Right lobe of liver (tissue), 6 donors: ENCODE data around the gene ST8SIA6. TPM values are rescaled to one million over a fixed set of nuclear protein-coding genes. Genes with fewer than 3 reads are reported as not detected.

ENCODE experiments used
- ATAC-seq, 4 donors: fragments of 200-7000 bp; cut with Tn5 transposase; one replicate each; pipeline ENCODE4 v1.9.1; 2020; ENCODE audit warnings: mild to moderate bottlenecking in 4 of 4, moderate library complexity in 4 of 4
- DNase-seq, 3 donors: peaks; one replicate each; pipeline ENCODE4 v3.0.0-alpha.2; 2020
- H3K27ac ChIP-seq, 3 donors: fragments of 200-600 bp; one replicate each; pipeline ENCODE4 v1.8.0; 2022
- H3K27me3 ChIP-seq, 2 donors: fragments of 200-600 bp; one replicate each; pipeline ENCODE4 v1.8.0; 2022
- H3K36me3 ChIP-seq, 4 donors: fragments of 200-600 bp; sonication (generic) in 1 of 4; one replicate each; pipeline versions ENCODE4 v1.5.1 to v1.8.0; 2017 to 2022; ENCODE audit warnings: control low read depth in 1 of 4
- H3K4me1 ChIP-seq, 4 donors: fragments of 200-600 bp; sonication (generic) in 1 of 4; one replicate each; pipeline versions ENCODE4 v1.5.1 to v1.8.0; 2017 to 2022; ENCODE audit warnings: control low read depth in 1 of 4
- H3K4me3 ChIP-seq, 3 donors: fragments of 200-600 bp; one replicate each; pipeline ENCODE4 v1.8.0; 2022
- H3K9me3 ChIP-seq, 4 donors: fragments of 200-600 bp; sonication (generic) in 1 of 4; one replicate each; pipeline versions ENCODE4 v1.5.1 to v1.8.0; 2017 to 2022; ENCODE audit warnings: control low read depth in 1 of 4
- CTCF ChIP-seq, 4 donors: fragments of 200-600 bp in 3 of 4; fragments of 450-650 bp in 1 of 4; IDR thresholded peaks; one replicate each; pipeline versions ENCODE4 v1.5.1 to v1.8.0; 2016 to 2022; ENCODE audit warnings: antibody characterized with exemption in 4 of 4, mild to moderate bottlenecking in 2 of 4
- POLR2A ChIP-seq: fragments of 450-650 bp; IDR thresholded peaks from one replicate; pipeline ENCODE4 v1.6.1; 2017; ENCODE audit warnings: antibody characterized with exemption, mild to moderate bottlenecking
- WGBS: methylation state at CpG from one replicate; pipeline ENCODE4 v1.1.6; 2018; ENCODE audit warnings: low coverage, low lambda C conversion rate; ENCODE audit not compliant: insufficient coverage; ENCODE audit errors: missing lambda C conversion rate; 5-methylcytosine and 5-hydroxymethylcytosine counted together
- intact Hi-C, 2 donors: fragments of 100-400 bp; cut with DNase I; formaldehyde crosslinking; loops; one replicate each; pipeline versions ENCODE4 v1.11.2 to v1.14.1; 2022
- total RNA-seq, 6 experiments: library from RNA; depleted of rRNA in 2 of 6; stranded (reverse); fragments of >200 nt in 2 of 6; fragmentation: NEBNext Ultra II Directional in 3 of 6; extraction: Animal tissue kit (Norgen Biotek cat#: 25700) in 3 of 6; gene quantifications; one replicate each; pipeline versions ENCODE4 v1.1.0 to v1.2.4, GENCODE V29; 2016 to 2023
- donor health status: DM: no; HTN: yes; CAD: no.
- donor health status: DM: no; HTN: no; CAD: no.
- donor health status: DM: no; HTN: no; CAD: no.
- donor health status: DM: no; HTN: yes; CAD: no.
- donor health status: DM: no; HTN: yes; CAD: no.

Gene ST8SIA6
- total RNA-seq, 6 experiments from 2014 or later = 0.39 to 2.2 (median 1.4) TPM

- intact Hi-C loops = no loop called here
- H3K27ac ChIP-seq = no peak overlapping the region
- H3K27me3 ChIP-seq = no peaks in the 10 kb centered on the region
- DNase-seq (no peak), ATAC-seq (no peak)
- 38% methylated on average over 2 of the region's 2 CpGs for WGBS
- TF ChIP-seq POLR2A (no peak), CTCF (IDR thresholded peaks at IDR 0.05) (no peak)
- no peaks in the 10 kb centered on the region for H3K4me1 ChIP-seq
- no peak overlapping the region for H3K4me3 ChIP-seq
- no peaks in the 10 kb centered on the region for H3K36me3 ChIP-seq
- H3K9me3 ChIP-seq = no peaks in the 10 kb centered on the region
Observed at GRCh38 chr10:17412323-17412722, 42.1 kb downstream of the ST8SIA6 start.

GRCh38 chr10:17410907-17411306 lies 43.5 kb downstream of the ST8SIA6 start:
- H3K4me1 ChIP-seq = no peaks in the 10 kb centered on the region
- intact Hi-C loops = no loop called here
- H3K27me3 ChIP-seq = no peaks in the 10 kb centered on the region
- no peak for TF ChIP-seq CTCF (IDR thresholded peaks at IDR 0.05)
- TF ChIP-seq POLR2A = no peak
- H3K4me3 ChIP-seq = no peak overlapping the region
- no peak for DNase-seq
- H3K9me3 ChIP-seq = no peaks in the 10 kb centered on the region
- WGBS = 57% methylated on average over 3 of the region's 5 CpGs
- no peak overlapping the region for H3K27ac ChIP-seq
- no peaks in the 10 kb centered on the region for H3K36me3 ChIP-seq
- no peak for ATAC-seq

- H3K4me1 ChIP-seq = no peaks in the 10 kb centered on the region
- no peaks in the 10 kb centered on the region for H3K9me3 ChIP-seq
- TF ChIP-seq POLR2A = no peak
- peak in 2 of 4 donors; percentile 24 to 31 for TF ChIP-seq CTCF (IDR thresholded peaks at IDR 0.05)
- ATAC-seq (no peak), DNase-seq (no peak)
- no peaks in the 10 kb centered on the region for H3K27me3 ChIP-seq
- no peak overlapping the region for H3K27ac ChIP-seq
- 80% methylated on average over 4 of the region's 5 CpGs for WGBS
- intact Hi-C loops = no loop called here
- no peak overlapping the region for H3K4me3 ChIP-seq
- H3K36me3 ChIP-seq = no peaks in the 10 kb centered on the region
Observed at GRCh38 chr10:17409170-17409733, 45.1 kb downstream of the ST8SIA6 start.

- WGBS = 55% methylated on average over 5 of the region's 5 CpGs
- H3K27ac ChIP-seq = no peak overlapping the region
- intact Hi-C loops = no loop called here
- no peaks in the 10 kb centered on the region for H3K27me3 ChIP-seq
- TF ChIP-seq POLR2A = no peak
- no peak for TF ChIP-seq CTCF (IDR thresholded peaks at IDR 0.05)
- no peaks in the 10 kb centered on the region for H3K36me3 ChIP-seq
- no peaks in the 10 kb centered on the region for H3K9me3 ChIP-seq
- no peak for ATAC-seq
- no peak overlapping the region for H3K4me3 ChIP-seq
- H3K4me1 ChIP-seq = no peaks in the 10 kb centered on the region
- DNase-seq = no peak
Observed at GRCh38 chr10:17407047-17407446, 47.3 kb downstream of the ST8SIA6 start.
